Measurements from ENCODE around the gene ZNF529. TPM values are rescaled to one million over a fixed set of nuclear protein-coding genes. Genes with fewer than 3 reads are reported as not detected.
A peak's percentile ranks its signal among the peaks of the same experiment; 100 is the strongest.

ZNF529 gene
- polyA plus RNA-seq, 2 donors: 1.9 to 2.4 TPM

DNA sequence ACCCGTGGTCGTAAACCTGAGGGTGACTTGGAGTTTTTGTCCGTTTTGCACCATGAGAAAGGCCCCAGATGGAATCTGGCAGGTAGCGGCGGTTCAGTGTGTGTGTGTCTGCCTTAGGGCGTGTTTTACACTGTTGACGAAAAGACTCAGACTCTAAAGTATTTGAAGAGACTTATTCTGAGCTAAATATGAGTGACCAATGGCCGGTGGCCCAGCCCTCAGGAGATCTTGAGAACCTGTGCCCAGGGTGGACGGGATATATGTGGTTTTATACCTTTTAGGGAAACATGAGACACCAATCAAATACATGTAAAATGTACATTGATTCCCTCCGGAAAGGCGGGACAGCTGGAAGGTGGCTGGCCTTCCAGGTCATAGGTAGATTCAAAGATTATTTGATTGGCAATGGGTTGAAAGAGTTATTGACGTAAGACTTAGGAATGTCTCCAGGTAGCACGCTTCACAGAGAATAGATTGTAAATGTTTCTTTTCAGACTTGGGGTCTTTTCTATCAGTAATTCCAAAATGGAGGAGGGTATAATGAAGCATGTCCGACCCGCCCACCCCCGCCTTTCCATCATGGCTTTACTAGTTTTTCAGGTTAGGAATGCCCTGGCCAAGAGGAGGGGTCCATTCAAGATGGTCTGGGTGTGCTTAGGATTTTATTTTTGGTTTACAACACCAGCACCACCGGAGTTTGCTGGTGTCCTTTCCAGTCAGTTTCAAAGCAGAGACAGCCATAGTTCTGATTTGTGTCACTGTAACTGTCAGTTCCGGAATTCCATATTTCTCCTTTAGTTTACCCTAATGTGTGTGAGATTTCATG, 1.0 kb upstream of the ZNF529 start:
- Histone ChIP-seq H3K27me3 (ENCODE audit: control insufficient read depth in 1 of 2, insufficient read depth in 2 of 2, low read length in 2 of 2) (no peaks in the 10 kb centered on the region), H3K4me1 (ENCODE audit: control insufficient read depth in 2 of 2, insufficient read depth in 2 of 2, low read length in 1 of 2) (peaks cover 0 to 2% of the 10 kb centered on the region in 2 donors), H3K27ac (ENCODE audit: low read depth in 2 of 2, low read length in 1 of 2) (peak overlapping the region; percentile 88 to 94), H3K9me3 (ENCODE audit: control insufficient read depth in 2 of 2, insufficient read depth in 1 of 2, low read depth in 1 of 2, low read length in 1 of 2) (peaks cover 0 to 5% of the 10 kb centered on the region in 2 donors), H3K4me3 (ENCODE audit: low read depth in 1 of 2, low read length in 2 of 2) (peak overlapping the region; percentile 80 to 100), H3K36me3 (ENCODE audit: control insufficient read depth in 2 of 2, insufficient read depth in 2 of 2, low read length in 1 of 2) (peaks cover 2 to 8% of the 10 kb centered on the region in 2 donors)
- 21 to 23% methylated on average over 18 of the region's 18 CpGs for WGBS, 2 donors

DNA sequence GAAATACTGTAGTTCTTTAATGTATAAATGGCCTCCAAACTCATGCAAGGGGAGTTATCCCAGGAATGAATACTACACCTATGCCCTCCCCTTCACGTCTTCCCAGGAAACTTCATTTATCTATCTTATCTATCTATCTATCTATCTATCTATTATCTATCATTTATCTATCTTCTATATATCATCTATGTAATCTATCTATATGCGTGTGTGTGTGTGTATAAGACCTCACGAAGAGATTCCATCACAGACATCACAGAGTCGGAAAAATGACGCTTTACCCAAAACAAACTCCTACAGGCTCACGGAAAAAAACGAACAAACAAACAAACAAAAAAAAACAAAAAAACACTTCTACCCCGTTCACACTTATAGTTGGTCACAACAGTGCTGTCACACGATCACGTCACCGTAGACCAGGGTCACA, 486 bp downstream of the ZNF529 start:
- H3K27ac ChIP-seq (ENCODE audit: low read depth in 2 of 2, low read length in 1 of 2): peak overlapping the region; percentile 88 to 94
- no peaks in the 10 kb centered on the region for H3K9me3 ChIP-seq (ENCODE audit: control insufficient read depth in 2 of 2, insufficient read depth in 1 of 2, low read depth in 1 of 2, low read length in 1 of 2)
- H3K4me3 ChIP-seq (ENCODE audit: low read depth in 1 of 2, low read length in 2 of 2): peak overlapping the region; percentile 80 to 100
- H3K27me3 ChIP-seq (ENCODE audit: control insufficient read depth in 1 of 2, insufficient read depth in 2 of 2, low read length in 2 of 2): no peaks in the 10 kb centered on the region
- peaks cover 2 to 3% of the 10 kb centered on the region in 2 donors for H3K36me3 ChIP-seq (ENCODE audit: control insufficient read depth in 2 of 2, insufficient read depth in 2 of 2, low read length in 1 of 2)
- H3K4me1 ChIP-seq (ENCODE audit: control insufficient read depth in 2 of 2, insufficient read depth in 2 of 2, low read length in 1 of 2): peaks cover 0 to 2% of the 10 kb centered on the region in 2 donors
- WGBS, 2 donors: 1 to 2% methylated on average over 11 of the region's 11 CpGs

GRCh38 chr19:36564391-36564790, 8.7 kb downstream of the ZNF529 start:
- Histone ChIP-seq H3K27me3 (ENCODE audit: control insufficient read depth in 1 of 2, insufficient read depth in 2 of 2, low read length in 2 of 2) (no peaks in the 10 kb centered on the region), H3K4me3 (ENCODE audit: low read depth in 1 of 2, low read length in 2 of 2) (no peak overlapping the region), H3K27ac (ENCODE audit: low read depth in 2 of 2, low read length in 1 of 2) (no peak overlapping the region), H3K9me3 (ENCODE audit: control insufficient read depth in 2 of 2, insufficient read depth in 1 of 2, low read depth in 1 of 2, low read length in 1 of 2) (peaks cover 12 to 20% of the 10 kb centered on the region in 2 donors), H3K4me1 (ENCODE audit: control insufficient read depth in 2 of 2, insufficient read depth in 2 of 2, low read length in 1 of 2) (no peaks in the 10 kb centered on the region), H3K36me3 (ENCODE audit: control insufficient read depth in 2 of 2, insufficient read depth in 2 of 2, low read length in 1 of 2) (peaks cover 4 to 9% of the 10 kb centered on the region in 2 donors)
- WGBS, 2 donors: 96% methylated on average over 1 of the region's 1 CpG

DNA sequence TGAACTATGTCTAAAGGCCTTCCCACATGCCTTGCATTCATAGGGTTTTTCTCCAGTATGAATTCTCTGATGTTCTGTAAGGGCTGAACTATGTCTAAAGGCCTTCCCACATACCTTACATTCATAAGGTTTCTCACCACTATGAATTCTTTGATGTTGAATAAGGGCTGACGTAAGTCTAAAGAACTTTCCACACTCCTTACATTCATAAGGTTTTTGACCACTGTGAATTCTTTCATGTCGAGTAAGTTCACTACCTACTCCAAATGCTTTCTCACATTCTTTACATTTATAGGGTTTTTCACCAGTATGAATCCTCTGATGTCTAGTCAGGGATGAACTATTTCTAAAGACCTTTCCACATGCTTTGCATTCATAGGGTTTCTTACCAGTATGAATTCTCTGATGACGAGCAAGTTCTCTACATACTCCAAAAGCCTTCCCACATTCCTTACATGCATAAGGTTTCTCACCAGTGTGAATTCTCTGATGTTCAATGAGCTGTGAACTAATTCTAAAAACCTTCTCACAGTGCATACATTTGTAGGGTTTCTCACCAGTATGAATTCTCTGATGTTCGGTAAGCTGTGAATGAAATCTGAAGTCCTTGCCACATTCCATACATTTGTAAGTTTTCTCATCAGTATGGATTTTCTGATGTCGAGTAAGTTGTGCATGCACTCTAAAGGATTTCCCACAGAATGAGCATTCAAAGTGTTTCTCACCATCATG, 25.9 kb downstream of the ZNF529 start:
- Histone ChIP-seq H3K4me1 (ENCODE audit: control insufficient read depth in 2 of 2, insufficient read depth in 2 of 2, low read length in 1 of 2) (no peaks in the 10 kb centered on the region), H3K27me3 (ENCODE audit: control insufficient read depth in 1 of 2, insufficient read depth in 2 of 2, low read length in 2 of 2) (no peaks in the 10 kb centered on the region), H3K27ac (ENCODE audit: low read depth in 2 of 2, low read length in 1 of 2) (no peak overlapping the region), H3K36me3 (ENCODE audit: control insufficient read depth in 2 of 2, insufficient read depth in 2 of 2, low read length in 1 of 2) (peaks cover 12 to 17% of the 10 kb centered on the region in 2 donors), H3K9me3 (ENCODE audit: control insufficient read depth in 2 of 2, insufficient read depth in 1 of 2, low read depth in 1 of 2, low read length in 1 of 2) (peaks cover 7 to 17% of the 10 kb centered on the region in 2 donors), H3K4me3 (ENCODE audit: low read depth in 1 of 2, low read length in 2 of 2) (no peak overlapping the region)
- 96 to 99% methylated on average over 5 of the region's 5 CpGs for WGBS, 2 donors

- 6 to 11% methylated on average over 12 of the region's 12 CpGs for WGBS, 2 donors
- no peaks in the 10 kb centered on the region for H3K36me3 ChIP-seq (ENCODE audit: control insufficient read depth in 2 of 2, insufficient read depth in 2 of 2, low read length in 1 of 2)
- H3K4me3 ChIP-seq (ENCODE audit: low read depth in 1 of 2, low read length in 2 of 2): peak overlapping the region; percentile 78 to 94
- peaks cover 3 to 8% of the 10 kb centered on the region in 2 donors for H3K9me3 ChIP-seq (ENCODE audit: control insufficient read depth in 2 of 2, insufficient read depth in 1 of 2, low read depth in 1 of 2, low read length in 1 of 2)
- peaks cover 2 to 5% of the 10 kb centered on the region in 2 donors for H3K4me1 ChIP-seq (ENCODE audit: control insufficient read depth in 2 of 2, insufficient read depth in 2 of 2, low read length in 1 of 2)
- no peaks in the 10 kb centered on the region for H3K27me3 ChIP-seq (ENCODE audit: control insufficient read depth in 1 of 2, insufficient read depth in 2 of 2, low read length in 2 of 2)
- peak overlapping the region; percentile 98 to 99 for H3K27ac ChIP-seq (ENCODE audit: low read depth in 2 of 2, low read length in 1 of 2)
These were observed 44.1 kb downstream of the ZNF529 start for GRCh38 chr19:36528921-36529518.

DNA sequence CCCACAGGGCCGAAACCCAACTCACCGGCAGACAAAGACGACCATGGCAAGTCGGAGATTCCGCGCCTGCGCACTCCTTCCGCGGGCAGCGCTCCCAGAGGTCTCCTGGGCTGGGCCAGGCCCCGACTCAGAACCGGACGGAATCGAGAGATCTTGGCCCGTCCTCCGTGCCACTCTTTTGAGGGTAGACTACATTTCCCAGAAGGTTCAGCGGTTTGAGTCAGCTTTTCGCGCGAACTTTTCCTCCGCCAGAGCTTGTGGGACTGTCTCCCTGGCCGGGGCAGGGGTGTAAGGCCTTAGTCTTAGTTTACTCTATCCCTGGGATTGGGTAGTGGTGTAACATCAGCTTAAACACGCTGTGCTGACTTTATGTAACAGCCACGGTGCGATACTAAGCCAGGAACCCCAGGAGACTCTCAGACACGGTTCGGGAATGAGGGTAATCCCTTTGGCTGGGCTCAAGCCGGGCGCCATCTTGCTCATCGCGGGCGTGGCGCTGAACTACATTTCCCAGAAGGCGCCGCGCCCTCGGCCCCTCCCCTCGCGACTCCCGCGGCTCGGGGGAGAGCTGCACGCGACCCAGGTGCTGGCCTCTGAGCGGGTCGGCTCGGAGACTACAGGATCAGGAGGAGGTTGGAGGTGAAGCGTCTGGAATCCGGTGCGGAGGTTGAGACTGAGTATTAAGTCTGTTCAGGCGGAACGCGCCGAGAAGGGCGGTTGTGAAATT, 44.7 kb downstream of the ZNF529 start, which contains the start of gene ZNF260:
Gene ZNF260 (minus strand): TSS at position 78 of the 727 bp plus-strand sequence. CDS start 13,033 bp downstream, outside the sequence.
- peaks cover 2 to 5% of the 10 kb centered on the region in 2 donors for H3K4me1 ChIP-seq (ENCODE audit: control insufficient read depth in 2 of 2, insufficient read depth in 2 of 2, low read length in 1 of 2)
- H3K27me3 ChIP-seq (ENCODE audit: control insufficient read depth in 1 of 2, insufficient read depth in 2 of 2, low read length in 2 of 2): no peaks in the 10 kb centered on the region
- H3K27ac ChIP-seq (ENCODE audit: low read depth in 2 of 2, low read length in 1 of 2): peak within 1 kb of the TSS; percentile 98 to 99
- H3K36me3 ChIP-seq (ENCODE audit: control insufficient read depth in 2 of 2, insufficient read depth in 2 of 2, low read length in 1 of 2): no peaks in the 10 kb centered on the region
- peak within 1 kb of the TSS; percentile 78 to 94 for H3K4me3 ChIP-seq (ENCODE audit: low read depth in 1 of 2, low read length in 2 of 2)
- 0% methylated on average over 55 of the region's 55 CpGs for WGBS, 2 donors
- peaks cover 3 to 8% of the 10 kb centered on the region in 2 donors for H3K9me3 ChIP-seq (ENCODE audit: control insufficient read depth in 2 of 2, insufficient read depth in 1 of 2, low read depth in 1 of 2, low read length in 1 of 2)

DNA sequence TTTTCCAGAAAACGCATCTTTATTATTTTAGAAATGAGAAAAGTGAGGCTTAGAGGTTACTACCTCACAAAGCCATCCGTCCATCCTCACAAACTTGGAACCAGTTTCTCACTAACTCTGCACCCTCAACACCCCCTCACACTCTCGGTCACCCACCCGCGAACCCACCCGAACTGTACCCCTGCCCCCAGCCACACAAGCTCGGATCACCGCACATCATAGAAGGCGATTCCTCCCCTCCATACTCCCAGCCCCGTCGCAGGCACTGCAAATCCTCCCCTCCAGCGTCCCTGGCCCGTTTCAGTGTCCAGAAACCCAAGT, 45.3 kb downstream of the ZNF529 start:
- Histone ChIP-seq H3K9me3 (ENCODE audit: control insufficient read depth in 2 of 2, insufficient read depth in 1 of 2, low read depth in 1 of 2, low read length in 1 of 2) (peaks cover 0 to 5% of the 10 kb centered on the region in 2 donors), H3K4me1 (ENCODE audit: control insufficient read depth in 2 of 2, insufficient read depth in 2 of 2, low read length in 1 of 2) (peaks cover 2 to 5% of the 10 kb centered on the region in 2 donors), H3K27me3 (ENCODE audit: control insufficient read depth in 1 of 2, insufficient read depth in 2 of 2, low read length in 2 of 2) (no peaks in the 10 kb centered on the region), H3K27ac (ENCODE audit: low read depth in 2 of 2, low read length in 1 of 2) (peak overlapping the region; percentile 98 to 99), H3K36me3 (ENCODE audit: control insufficient read depth in 2 of 2, insufficient read depth in 2 of 2, low read length in 1 of 2) (peaks cover 0 to 3% of the 10 kb centered on the region in 2 donors), H3K4me3 (ENCODE audit: low read depth in 1 of 2, low read length in 2 of 2) (peak overlapping the region; percentile 78 to 94)
- 1% methylated on average over 13 of the region's 13 CpGs for WGBS, 2 donors

DNA sequence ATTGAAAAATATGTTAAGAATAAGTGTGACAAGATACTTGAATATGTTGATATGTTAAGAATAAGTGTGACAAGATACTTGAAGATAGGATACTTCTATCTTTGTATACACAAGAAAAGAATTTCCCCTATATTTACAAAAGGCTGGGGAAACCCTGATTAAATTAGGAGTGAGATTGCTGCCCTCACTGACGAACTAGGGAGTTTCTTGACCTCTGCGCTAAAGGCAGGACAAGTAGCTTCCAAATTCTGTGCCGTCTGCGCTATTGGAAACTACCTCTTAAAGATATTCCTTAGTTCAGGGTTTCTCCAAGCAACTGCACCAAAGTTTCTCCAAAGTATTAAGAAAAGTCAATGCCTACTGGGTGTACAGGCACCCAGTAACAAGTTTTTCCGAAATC, 45.8 kb downstream of the ZNF529 start:
- Histone ChIP-seq H3K27me3 (ENCODE audit: control insufficient read depth in 1 of 2, insufficient read depth in 2 of 2, low read length in 2 of 2) (no peaks in the 10 kb centered on the region), H3K27ac (ENCODE audit: low read depth in 2 of 2, low read length in 1 of 2) (no peak overlapping the region), H3K4me3 (ENCODE audit: low read depth in 1 of 2, low read length in 2 of 2) (peak overlapping the region in 1 of 2 donors; percentile 94)

GRCh38 chr19:36526581-36526980, 46.5 kb downstream of the ZNF529 start:
- WGBS, 2 donors: 73 to 82% methylated on average over 5 of the region's 5 CpGs
- Histone ChIP-seq H3K9me3 (ENCODE audit: control insufficient read depth in 2 of 2, insufficient read depth in 1 of 2, low read depth in 1 of 2, low read length in 1 of 2) (peaks cover 0 to 2% of the 10 kb centered on the region in 2 donors), H3K27ac (ENCODE audit: low read depth in 2 of 2, low read length in 1 of 2) (no peak overlapping the region), H3K27me3 (ENCODE audit: control insufficient read depth in 1 of 2, insufficient read depth in 2 of 2, low read length in 2 of 2) (no peaks in the 10 kb centered on the region), H3K4me3 (ENCODE audit: low read depth in 1 of 2, low read length in 2 of 2) (no peak overlapping the region), H3K36me3 (ENCODE audit: control insufficient read depth in 2 of 2, insufficient read depth in 2 of 2, low read length in 1 of 2) (peaks cover 0 to 3% of the 10 kb centered on the region in 2 donors), H3K4me1 (ENCODE audit: control insufficient read depth in 2 of 2, insufficient read depth in 2 of 2, low read length in 1 of 2) (peaks cover 2 to 5% of the 10 kb centered on the region in 2 donors)

More for the DNA sequence above, 45.8 kb downstream of the ZNF529 start:
- peaks cover 2 to 5% of the 10 kb centered on the region in 2 donors for H3K4me1 ChIP-seq (ENCODE audit: control insufficient read depth in 2 of 2, insufficient read depth in 2 of 2, low read length in 1 of 2)
- peaks cover 0 to 4% of the 10 kb centered on the region in 2 donors for H3K9me3 ChIP-seq (ENCODE audit: control insufficient read depth in 2 of 2, insufficient read depth in 1 of 2, low read depth in 1 of 2, low read length in 1 of 2)
- H3K36me3 ChIP-seq (ENCODE audit: control insufficient read depth in 2 of 2, insufficient read depth in 2 of 2, low read length in 1 of 2): peaks cover 0 to 3% of the 10 kb centered on the region in 2 donors
- 8 to 10% methylated on average over 5 of the region's 5 CpGs for WGBS, 2 donors
